Activated naive CD4-positive, alpha-beta T cell treated with anti-CD3 and anti-CD28 coated beads for 36 hours (primary cell): ENCODE results near the gene HTR3D. TPM values are rescaled to one million over a fixed set of nuclear protein-coding genes. Genes with fewer than 3 reads are reported as not detected.
"Not testable (repeated sequence)": the region's sequence is repeated elsewhere in the genome, so short reads cannot be mapped to it uniquely, and the experiment has no call there.

Experiments
- CTCF ChIA-PET: fragments of 350-600 bp; sonication (Branson Sonifier 250); formaldehyde crosslinking; loops from one replicate; lab custom pipeline; 2021; ENCODE audit warnings: antibody characterized with exemption; lab: Charles Lee
- DNase-seq: peaks from one replicate; pipeline ENCODE4 v3.0.0-alpha.2; 2020
- H3K27ac Mint-ChIP-seq: one replicate; pipeline ENCODE4 v1.8.0; 2021; ENCODE audit warnings: mild to moderate bottlenecking, mixed read lengths
- H3K27me3 Mint-ChIP-seq: one replicate; pipeline ENCODE4 v1.8.0; 2021; ENCODE audit warnings: low read depth, mixed read lengths
- H3K36me3 Mint-ChIP-seq: one replicate; pipeline ENCODE4 v1.8.0; 2021; ENCODE audit warnings: low read depth, mixed read lengths
- H3K4me1 Mint-ChIP-seq: one replicate; pipeline ENCODE4 v1.8.0; 2021; ENCODE audit warnings: low read depth, mixed read lengths
- H3K4me3 Mint-ChIP-seq: one replicate; pipeline ENCODE4 v1.8.0; 2021; ENCODE audit warnings: mild to moderate bottlenecking, moderate library complexity, mixed read lengths
- H3K9me3 Mint-ChIP-seq: one replicate; pipeline ENCODE4 v1.8.0; 2021; ENCODE audit warnings: mixed read lengths
- intact Hi-C: fragments of 100-400 bp; cut with micrococcal nuclease; formaldehyde crosslinking; loops from one replicate; pipeline ENCODE4 v1.15.1; 2023
- total RNA-seq, 2 experiments: library from RNA; stranded (reverse); gene quantifications; one replicate each; pipeline ENCODE4 v1.2.3, GENCODE V29; 2021

Gene HTR3D
- total RNA-seq, 2 experiments from 2014 or later: not detected

DNA sequence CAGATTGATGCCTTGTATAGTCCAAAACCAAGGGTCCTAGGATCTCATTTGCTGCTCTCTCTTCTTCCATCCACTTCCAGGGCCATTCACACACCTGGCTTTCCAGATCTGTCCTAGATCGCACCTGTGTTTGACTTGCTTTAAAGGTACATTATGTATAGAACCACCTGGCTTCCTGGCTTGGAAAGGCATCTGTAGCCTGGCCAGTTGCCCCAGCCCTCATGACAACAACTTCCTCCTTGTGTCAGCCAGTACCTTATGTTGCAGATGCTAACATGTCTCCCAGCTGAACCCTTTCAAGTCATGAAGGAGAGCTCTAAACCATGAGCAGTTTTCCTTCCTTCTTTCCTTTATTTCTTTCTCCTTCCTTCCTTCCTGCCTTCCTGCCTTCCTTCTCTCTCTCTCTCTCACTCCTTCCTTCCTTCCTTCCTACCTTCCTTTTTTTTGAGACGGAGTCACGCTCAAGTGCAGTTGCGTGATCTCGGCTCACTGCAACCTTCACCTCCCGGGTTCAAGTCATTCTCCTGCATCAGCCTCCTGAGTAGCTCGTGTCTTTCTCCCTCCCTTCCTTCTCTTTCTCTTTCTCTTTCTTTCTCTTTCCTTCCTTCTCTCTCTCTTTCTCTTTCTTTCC, 18.8 kb downstream of the HTR3D start:
- Mint-ChIP-seq H3K4me3 (no peak overlapping the region), H3K27ac (no peak overlapping the region), H3K4me1 (no peaks in the 10 kb centered on the region), H3K36me3 (no peaks in the 10 kb centered on the region), H3K9me3 (no peaks in the 10 kb centered on the region), H3K27me3 (peaks cover 2% of the 10 kb centered on the region)
- CTCF ChIA-PET: interaction anchor here (1.4 kb wide), 1 partner anchor 11 kb away, joined by 4 read pairs; no protein-coding TSS in a partner anchor
- DNase-seq: no peak
- intact Hi-C loops: no loop called here

DNA sequence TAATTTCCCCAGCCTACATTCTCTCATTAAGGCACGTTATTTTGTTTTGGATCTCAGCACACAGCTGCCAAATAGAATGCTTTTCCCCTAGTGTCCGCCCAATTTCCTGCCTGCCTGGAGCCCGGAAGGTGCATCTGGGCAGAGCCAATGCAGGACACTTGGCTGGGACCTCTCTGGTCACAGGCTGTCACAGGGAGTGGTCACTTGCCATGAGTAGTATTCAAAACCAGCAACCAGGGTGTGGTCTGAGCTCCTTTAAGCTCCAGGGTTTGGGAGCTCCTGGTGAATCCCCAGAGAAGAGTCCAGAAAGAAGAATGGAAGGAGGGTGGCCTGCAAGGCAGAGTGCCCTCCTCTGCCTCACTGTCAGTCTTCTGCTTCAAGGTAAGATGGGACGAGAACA, 21.2 kb downstream of the HTR3D start, which contains the start of gene HTR3C:
HTR3C (plus strand) TSS at position 281 of the 400 bp plus-strand sequence; CDS start at position 315, 34 bp downstream.
- Mint-ChIP-seq H3K27me3 (peaks cover 2% of the 10 kb centered on the region), H3K4me1 (no peaks in the 10 kb centered on the region), H3K4me3 (no peak within 1 kb of the TSS), H3K27ac (no peak within 1 kb of the TSS), H3K36me3 (no peaks in the 10 kb centered on the region), H3K9me3 (no peaks in the 10 kb centered on the region)
- intact Hi-C loops: no loop called here
- no peak for DNase-seq
- CTCF ChIA-PET: interaction anchor here (0.8 kb wide), 1 partner anchor 36 kb away, joined by 3 read pairs; no protein-coding TSS in a partner anchor

DNA sequence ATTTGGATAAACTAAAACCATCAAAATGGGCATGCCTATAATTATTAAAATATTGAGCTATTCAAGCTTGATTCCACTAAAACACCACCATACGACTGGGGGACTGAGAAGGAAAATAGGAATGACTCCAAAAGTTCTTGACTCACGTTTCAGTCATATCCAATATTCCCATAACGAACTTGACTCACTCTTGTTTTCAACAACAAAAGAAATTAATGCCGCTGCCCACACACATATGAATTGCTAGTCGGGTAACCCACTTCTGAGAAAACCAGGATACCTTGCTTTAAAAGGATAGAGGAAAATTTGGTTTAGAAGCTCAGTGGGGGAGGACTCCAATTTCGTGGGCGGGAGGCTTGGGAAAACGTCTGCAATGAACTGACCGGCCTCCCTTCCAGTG, 26.5 kb downstream of the HTR3D start:
- intact Hi-C loops: no loop called here
- Mint-ChIP-seq H3K27ac (no peak overlapping the region), H3K4me3 (no peak overlapping the region), H3K9me3 (no peaks in the 10 kb centered on the region), H3K4me1 (no peaks in the 10 kb centered on the region), H3K36me3 (no peaks in the 10 kb centered on the region), H3K27me3 (no peaks in the 10 kb centered on the region)
- no peak for DNase-seq
- CTCF ChIA-PET: interaction anchor here (0.8 kb wide), 1 partner anchor 9 kb away, joined by 3 read pairs; no protein-coding TSS in a partner anchor

DNA sequence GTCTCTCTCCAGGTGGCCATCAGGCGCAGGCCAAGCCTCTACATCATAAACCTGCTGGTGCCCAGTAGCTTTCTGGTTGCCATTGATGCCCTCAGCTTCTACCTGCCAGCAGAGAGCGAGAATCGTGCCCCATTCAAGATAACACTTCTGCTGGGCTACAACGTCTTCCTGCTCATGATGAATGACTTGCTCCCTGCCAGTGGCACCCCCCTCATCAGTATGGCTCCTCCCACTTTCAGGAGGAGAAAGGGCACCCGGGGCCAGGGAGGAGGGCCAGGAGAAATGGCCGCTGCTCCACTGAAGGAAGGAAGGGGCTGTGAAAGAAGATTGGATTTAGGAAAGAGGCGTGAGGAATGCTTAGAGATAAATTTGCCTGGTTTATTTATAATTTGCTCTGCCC, 27.9 kb downstream of the HTR3D start:
- intact Hi-C loops: no loop called here
- no peaks in the 10 kb centered on the region for H3K4me1 Mint-ChIP-seq
- CTCF ChIA-PET: no interaction called here

DNA sequence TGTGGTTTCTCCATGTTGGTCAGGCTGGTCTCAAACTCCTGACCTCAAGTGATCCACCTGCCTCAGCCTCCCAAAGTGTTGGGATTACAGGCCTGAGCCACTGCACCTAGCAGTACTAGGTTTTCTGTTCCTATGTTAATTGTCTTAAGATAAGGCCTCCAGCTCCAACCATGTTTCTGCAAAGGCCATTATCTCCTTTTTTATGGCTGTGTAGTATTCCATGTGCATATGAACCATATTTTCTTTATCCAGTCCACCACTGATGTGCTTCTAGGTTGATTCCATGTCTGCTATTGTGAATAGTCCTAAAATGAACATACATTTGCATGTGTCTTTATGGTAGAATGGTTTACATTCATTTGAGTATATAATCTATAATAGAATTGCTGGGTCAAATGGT, 31.1 kb downstream of the HTR3D start:
- Mint-ChIP-seq H3K27me3 (no peaks in the 10 kb centered on the region), H3K9me3 (no peaks in the 10 kb centered on the region), H3K4me1 (no peaks in the 10 kb centered on the region), H3K4me3 (no peak overlapping the region), H3K27ac (no peak overlapping the region), H3K36me3 (no peaks in the 10 kb centered on the region)
- DNase-seq: no peak
- CTCF ChIA-PET: interaction anchor here (0.6 kb wide), 1 partner anchor 48 kb away, joined by 3 read pairs; no protein-coding TSS in a partner anchor
- intact Hi-C loops: no loop called here

More for the DNA sequence above, 27.9 kb downstream of the HTR3D start:
- H3K27ac Mint-ChIP-seq: no peak overlapping the region
- H3K9me3 Mint-ChIP-seq: no peaks in the 10 kb centered on the region
- DNase-seq: no peak
- no peaks in the 10 kb centered on the region for H3K36me3 Mint-ChIP-seq
- H3K4me3 Mint-ChIP-seq: no peak overlapping the region
- no peaks in the 10 kb centered on the region for H3K27me3 Mint-ChIP-seq

DNA sequence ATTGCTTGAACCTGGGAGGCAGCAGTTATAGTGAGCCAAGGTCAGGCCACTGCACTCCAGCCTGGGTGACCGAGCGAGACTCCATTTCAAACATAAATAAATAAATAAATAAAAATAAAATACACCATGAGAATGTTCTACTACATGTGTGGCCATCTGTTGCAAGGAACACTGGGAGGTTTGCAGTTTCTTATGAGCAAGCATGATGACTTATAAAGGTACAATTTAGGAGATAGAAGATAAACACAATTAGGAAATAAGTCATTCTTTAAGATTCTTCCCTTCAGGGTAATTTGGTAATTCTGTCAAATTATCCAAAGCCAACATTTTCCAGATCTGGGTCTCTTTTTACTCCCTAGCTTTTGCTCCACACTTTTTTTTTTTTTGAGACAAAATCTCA, 34.7 kb downstream of the HTR3D start:
- Mint-ChIP-seq H3K4me1 (no peaks in the 10 kb centered on the region), H3K36me3 (no peaks in the 10 kb centered on the region), H3K9me3 (peaks cover 6% of the 10 kb centered on the region), H3K27me3 (peaks cover 4% of the 10 kb centered on the region), H3K27ac (no peak overlapping the region), H3K4me3 (no peak overlapping the region)
- no peak for DNase-seq
- intact Hi-C loops: no loop called here
- CTCF ChIA-PET: no interaction called here

DNA sequence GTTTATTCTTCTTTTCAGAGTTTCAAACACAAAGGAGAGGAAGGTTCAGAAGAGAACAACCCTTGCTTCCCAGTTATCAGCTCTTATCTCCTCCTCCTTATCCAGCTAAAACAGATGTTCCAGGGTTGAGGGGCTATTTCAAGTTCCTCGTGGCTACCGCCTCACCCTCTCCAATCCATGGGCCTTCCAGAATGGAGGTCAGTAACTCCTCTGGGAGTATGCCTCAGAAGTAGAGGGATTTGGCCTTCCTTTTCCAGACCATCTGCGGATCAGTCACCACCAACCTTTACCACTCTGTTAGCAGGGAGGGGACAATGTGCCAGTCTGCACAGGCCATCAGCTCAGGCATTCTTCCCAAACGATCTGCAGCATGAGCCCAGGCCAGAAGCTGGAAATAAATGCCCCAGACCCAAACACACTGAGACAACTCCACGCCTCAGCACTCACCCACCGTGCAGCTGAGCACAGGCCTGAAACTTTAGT, 36.1 kb downstream of the HTR3D start:
- CTCF ChIA-PET: interaction anchor here (0.6 to 1.1 kb wide), 3 partner anchors 10 to 165 kb away, joined by 3 to 4 read pairs (median 3); no protein-coding TSS in a partner anchor

DNA sequence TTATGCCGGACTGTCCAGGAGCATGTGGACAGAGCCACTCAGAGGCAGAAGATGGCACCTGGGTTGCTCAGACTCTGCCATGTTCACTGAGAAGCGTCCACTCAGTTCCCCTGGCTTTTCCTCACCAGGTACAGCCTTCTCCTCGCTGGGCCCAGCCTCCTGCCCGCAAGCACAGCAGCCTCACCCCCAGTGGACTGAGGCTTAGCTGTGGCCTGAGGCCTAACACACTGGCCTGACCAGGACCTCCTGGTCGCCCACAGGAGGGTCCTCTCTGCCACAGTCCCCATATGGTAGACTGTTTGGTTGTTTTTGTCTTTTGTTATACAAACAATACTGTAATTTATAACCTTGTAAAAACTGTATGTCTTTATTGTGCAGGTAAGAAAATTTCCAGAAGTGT, 36.8 kb downstream of the HTR3D start:
- H3K4me3 Mint-ChIP-seq: no peak overlapping the region
- H3K9me3 Mint-ChIP-seq: peaks cover 6% of the 10 kb centered on the region
- no peak overlapping the region for H3K27ac Mint-ChIP-seq
- H3K36me3 Mint-ChIP-seq: no peaks in the 10 kb centered on the region
- intact Hi-C loops: no loop called here
- no peaks in the 10 kb centered on the region for H3K4me1 Mint-ChIP-seq
- CTCF ChIA-PET: interaction anchor here (0.6 to 0.9 kb wide), 2 partner anchors 18 to 166 kb away, joined by 3 read pairs; no protein-coding TSS in a partner anchor
- H3K27me3 Mint-ChIP-seq: peaks cover 4% of the 10 kb centered on the region
- DNase-seq: no peak

More for the DNA sequence above, 36.1 kb downstream of the HTR3D start:
- Mint-ChIP-seq H3K4me1 (no peaks in the 10 kb centered on the region), H3K27me3 (peaks cover 4% of the 10 kb centered on the region), H3K27ac (no peak overlapping the region), H3K9me3 (peaks cover 6% of the 10 kb centered on the region), H3K4me3 (no peak overlapping the region), H3K36me3 (no peaks in the 10 kb centered on the region)
- DNase-seq: no peak
- intact Hi-C loops: no loop called here

DNA sequence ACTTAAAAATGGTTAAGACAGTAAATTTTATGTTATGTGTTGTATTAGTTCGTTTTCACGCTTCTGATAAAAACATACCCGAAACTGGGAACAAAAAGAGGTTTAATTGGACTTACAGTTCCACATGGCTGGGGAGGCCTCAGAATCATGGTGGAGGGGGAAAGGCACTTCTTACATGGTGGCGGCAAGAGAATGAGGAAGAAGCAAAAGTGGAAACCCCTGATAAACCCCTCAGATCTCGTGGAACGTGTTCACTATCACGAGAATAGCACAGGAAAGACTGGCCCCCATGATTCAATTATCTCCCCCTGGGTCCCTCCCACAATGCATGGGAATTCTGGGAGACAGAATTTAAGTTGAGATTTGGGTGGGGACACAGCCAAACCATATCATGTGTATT, 39.6 kb downstream of the HTR3D start:
- H3K27ac Mint-ChIP-seq, H3K27me3 Mint-ChIP-seq, CTCF ChIA-PET, H3K4me1 Mint-ChIP-seq, H3K4me3 Mint-ChIP-seq, H3K9me3 Mint-ChIP-seq, H3K36me3 Mint-ChIP-seq, DNase-seq, intact Hi-C loops: not testable (repeated sequence)

DNA sequence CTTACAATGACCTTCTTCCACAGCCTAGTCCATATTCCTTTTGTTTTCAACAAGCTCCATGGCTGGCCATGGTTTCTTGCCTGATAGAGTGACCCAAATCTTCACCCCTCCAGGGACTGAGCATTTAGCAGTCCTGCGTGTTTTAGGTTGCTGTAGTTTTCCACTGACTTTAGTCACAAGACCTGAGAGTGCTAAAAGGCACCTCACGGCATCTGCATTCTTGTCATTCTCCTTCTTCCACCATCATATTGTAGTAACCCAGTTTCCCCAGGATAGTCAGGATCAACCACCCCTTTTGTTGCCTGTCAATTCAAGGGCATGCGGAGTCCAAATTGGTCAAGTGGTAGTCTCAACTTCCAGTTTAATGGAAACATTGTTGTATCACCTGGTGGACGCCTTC, 42.1 kb downstream of the HTR3D start:
- Mint-ChIP-seq H3K9me3 (peaks cover 6% of the 10 kb centered on the region), H3K27ac (no peak overlapping the region), H3K4me1 (no peaks in the 10 kb centered on the region), H3K4me3 (no peak overlapping the region), H3K36me3 (no peaks in the 10 kb centered on the region), H3K27me3 (peaks cover 4% of the 10 kb centered on the region)
- DNase-seq: no peak
- intact Hi-C loops: no loop called here
- CTCF ChIA-PET: no interaction called here

DNA sequence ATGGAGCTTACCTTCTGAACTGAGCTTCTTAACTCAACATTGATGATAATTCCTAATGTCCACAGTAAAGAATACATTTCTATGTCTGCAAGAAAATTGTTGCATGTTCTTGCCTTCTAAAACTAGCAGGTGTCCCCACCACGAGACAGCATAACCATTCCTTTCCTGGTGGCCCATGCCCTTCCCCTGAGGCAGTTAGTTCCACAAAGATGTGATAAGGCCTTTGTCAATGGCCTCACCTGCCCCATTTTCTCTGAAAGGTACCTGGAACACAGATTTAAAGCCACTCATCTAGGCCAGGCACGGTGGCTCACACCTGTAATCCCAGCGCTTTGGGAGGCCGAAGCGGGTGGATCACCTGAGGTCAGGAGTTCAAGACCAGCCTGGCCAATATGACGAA, 44.4 kb downstream of the HTR3D start:
- Mint-ChIP-seq H3K4me3 (no peak overlapping the region), H3K27ac (no peak overlapping the region), H3K36me3 (no peaks in the 10 kb centered on the region), H3K4me1 (no peaks in the 10 kb centered on the region), H3K9me3 (peaks cover 3% of the 10 kb centered on the region), H3K27me3 (no peaks in the 10 kb centered on the region)
- intact Hi-C loops: no loop called here
- CTCF ChIA-PET: no interaction called here
- DNase-seq: no peak

DNA sequence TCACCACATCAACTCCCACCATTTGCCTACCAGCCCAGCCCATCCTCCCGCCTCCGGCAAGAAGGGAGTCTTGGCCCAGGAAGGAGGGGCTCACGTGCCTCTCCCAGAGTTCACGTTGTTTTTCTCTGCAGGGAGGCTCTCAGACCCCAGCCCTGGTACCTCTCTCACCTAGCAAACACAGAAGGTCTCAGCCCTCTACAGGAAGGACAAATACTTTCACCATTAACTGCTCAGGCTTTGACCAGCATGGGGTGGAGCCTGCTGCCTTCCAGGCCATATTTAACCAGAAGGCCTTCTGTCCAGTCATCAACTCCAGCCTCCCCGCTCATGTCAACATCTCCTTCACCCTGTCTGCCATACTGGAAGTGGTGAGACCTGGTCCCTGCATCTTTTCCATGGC, 46.3 kb downstream of the HTR3D start:
- no peak overlapping the region for H3K4me3 Mint-ChIP-seq
- no peaks in the 10 kb centered on the region for H3K27me3 Mint-ChIP-seq
- no peaks in the 10 kb centered on the region for H3K9me3 Mint-ChIP-seq
- DNase-seq: no peak
- H3K4me1 Mint-ChIP-seq: no peaks in the 10 kb centered on the region
- no peak overlapping the region for H3K27ac Mint-ChIP-seq
- CTCF ChIA-PET: no interaction called here
- no peaks in the 10 kb centered on the region for H3K36me3 Mint-ChIP-seq
- intact Hi-C loops: no loop called here

DNA sequence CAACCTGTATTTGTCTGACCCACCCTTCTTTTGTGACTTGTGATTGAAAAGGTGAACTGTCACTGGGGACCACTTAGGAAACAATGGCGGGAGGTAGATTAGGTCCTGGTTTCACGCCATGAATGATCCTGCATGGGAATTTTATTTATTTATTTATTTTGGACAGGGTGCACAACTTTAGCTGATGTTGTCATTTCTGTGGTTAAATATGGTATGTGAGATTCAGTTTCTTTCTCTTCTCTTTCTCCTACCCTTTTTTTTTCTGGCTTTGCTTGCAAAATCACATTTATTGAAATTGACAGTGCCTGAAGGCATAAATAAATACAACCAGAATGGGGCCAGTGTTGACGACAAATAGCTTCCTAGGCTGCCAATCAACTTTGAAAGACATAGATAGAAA, 47.3 kb downstream of the HTR3D start:
- Mint-ChIP-seq H3K27ac (no peak overlapping the region), H3K4me1 (no peaks in the 10 kb centered on the region), H3K36me3 (no peaks in the 10 kb centered on the region), H3K27me3 (no peaks in the 10 kb centered on the region), H3K4me3 (no peak overlapping the region), H3K9me3 (no peaks in the 10 kb centered on the region)
- no peak for DNase-seq
- CTCF ChIA-PET: no interaction called here
- intact Hi-C loops: no loop called here
